B cell (primary cell): ENCODE measurements around the gene CAPRIN1. TPM values are rescaled to one million over a fixed set of nuclear protein-coding genes. Genes with fewer than 3 reads are reported as not detected.

Source experiments
- polyA plus RNA-seq: library from polyadenylated mRNA; depleted of rRNA; stranded (reverse); fragments of >200 nt; gene quantifications from 2 replicates; pipeline ENCODE4 v1.2.3, GENCODE V29; 2012
- total RNA-seq, 2 donors: library from RNA; stranded (reverse); fragments of 120-200 nt in 1 of 2; gene quantifications; 1 replicate in 1 of 2; 2 replicates in 1 of 2; pipeline versions ENCODE4 v1.2.3 to v1.2.4, GENCODE V29; 2013 to 2022

The CAPRIN1 gene
- total and polyA plus RNA-seq, 2 donors (not counting 1 experiment from before 2014, with no cell fraction given): 31.7 to 133 TPM

Other genes with a start within 250 kb of the CAPRIN1 start
- 6.2 and 7.3 TPM in 2 replicates for gene LMO2, start 159.7 kb upstream of the CAPRIN1 start, total RNA-seq
- 10.7 and 11.6 TPM in 2 replicates for gene LMO2, start 159.7 kb upstream of the CAPRIN1 start, polyA plus RNA-seq
- gene NAT10, start 53.9 kb downstream of the CAPRIN1 start, total RNA-seq: 73.5 and 74.5 TPM in 2 replicates
- gene NAT10, start 53.9 kb downstream of the CAPRIN1 start, polyA plus RNA-seq: 24.9 and 28.5 TPM in 2 replicates